ENCODE data around the gene WIPF1.

Gene WIPF1, protein sequence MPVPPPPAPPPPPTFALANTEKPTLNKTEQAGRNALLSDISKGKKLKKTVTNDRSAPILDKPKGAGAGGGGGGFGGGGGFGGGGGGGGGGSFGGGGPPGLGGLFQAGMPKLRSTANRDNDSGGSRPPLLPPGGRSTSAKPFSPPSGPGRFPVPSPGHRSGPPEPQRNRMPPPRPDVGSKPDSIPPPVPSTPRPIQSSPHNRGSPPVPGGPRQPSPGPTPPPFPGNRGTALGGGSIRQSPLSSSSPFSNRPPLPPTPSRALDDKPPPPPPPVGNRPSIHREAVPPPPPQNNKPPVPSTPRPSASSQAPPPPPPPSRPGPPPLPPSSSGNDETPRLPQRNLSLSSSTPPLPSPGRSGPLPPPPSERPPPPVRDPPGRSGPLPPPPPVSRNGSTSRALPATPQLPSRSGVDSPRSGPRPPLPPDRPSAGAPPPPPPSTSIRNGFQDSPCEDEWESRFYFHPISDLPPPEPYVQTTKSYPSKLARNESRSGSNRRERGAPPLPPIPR

DNA sequence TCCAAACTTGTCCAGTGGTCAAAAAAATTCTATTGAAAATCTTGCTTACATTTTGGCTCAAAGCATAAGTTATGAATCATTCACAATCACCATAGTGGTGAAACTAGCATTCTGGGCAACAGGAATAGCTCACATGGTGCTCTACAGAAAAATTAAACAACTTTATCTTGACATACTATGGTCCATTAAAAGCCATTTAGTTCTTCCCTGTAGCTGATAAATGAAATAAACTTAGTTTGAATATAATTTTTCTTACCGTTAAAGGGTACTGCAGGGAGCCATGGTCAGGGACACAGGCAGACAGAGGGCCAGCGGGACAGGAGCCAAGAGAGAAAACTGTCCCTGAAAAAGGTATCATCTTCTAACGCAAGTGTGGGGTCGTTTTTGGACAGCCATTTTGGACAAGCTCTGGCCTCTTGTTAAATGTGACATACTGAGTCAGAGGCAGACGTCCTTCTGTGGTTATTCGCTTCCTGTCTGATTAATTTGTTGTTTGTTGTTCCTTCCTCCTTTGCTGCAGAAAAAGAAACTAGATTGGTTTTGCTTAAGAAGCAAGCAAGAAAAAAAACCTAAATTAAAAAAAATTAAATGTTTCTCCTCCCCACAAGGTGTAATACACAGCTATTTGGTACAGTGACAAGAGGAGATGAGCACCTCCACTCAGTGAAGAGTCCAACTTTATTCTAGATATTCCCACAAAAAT, at the start of gene WIPF1:
WIPF1 (minus strand) TSS at position 460 of the 703 bp plus-strand sequence. CDS start 12,231 bp downstream, outside the sequence.
- Histone ChIP-seq H3K4me3 (peak within 1 kb of the TSS; percentile 68 to 85 (median 74)), H4K20me1 (no peaks in the 10 kb centered on the region; a peak in 1 of 22 replicates), H3K4me1 (peaks cover 37 to 58% (median 43%) of the 10 kb centered on the region in 10 experiments), H3K27me3 (no peaks in the 10 kb centered on the region), H3K9ac (peak within 1 kb of the TSS; percentile 88 to 99 (median 94)), H3K9me3 (replicated peaks in 1 of 11) (peaks cover 8 to 25% (median 19%) of the 10 kb centered on the region in 11 experiments; a peak in 21 of 22 replicates), H3K27ac (peak within 1 kb of the TSS; percentile 93 to 100 (median 98)), H3K4me2 (peak within 1 kb of the TSS; percentile 82 to 100 (median 93)), H3K36me3 (peaks cover 0 to 18% (median 6%) of the 10 kb centered on the region in 11 experiments; a peak in 10 of 22 replicates)
- TF ChIP-seq Cebpa-rat (IDR thresholded peaks at IDR 0.05) = no peak

DNA sequence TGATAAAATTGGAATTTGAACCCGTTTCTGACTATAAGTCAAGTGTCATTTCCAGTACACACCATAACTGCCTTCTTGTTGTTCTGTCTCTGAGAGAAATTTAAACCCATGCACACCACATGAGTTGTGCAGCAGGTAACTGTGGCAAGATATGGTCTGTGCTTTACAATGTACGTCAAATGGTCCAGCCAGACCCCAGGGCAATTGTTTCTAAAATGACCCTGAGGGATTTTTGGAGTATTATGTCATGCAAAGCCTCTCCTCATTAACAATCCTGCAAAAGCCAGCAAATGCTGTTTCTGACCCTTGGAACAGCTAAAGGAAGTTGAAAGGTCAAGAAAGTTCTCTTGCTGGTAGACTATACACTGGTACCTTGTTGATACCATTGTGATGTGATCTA, 47.7 kb upstream of the WIPF1 start:
- Histone ChIP-seq H3K27me3 (no peaks in the 10 kb centered on the region), H3K27ac (no peak overlapping the region), H3K9me3 (replicated peaks in 1 of 11) (peaks cover 7 to 22% (median 13%) of the 10 kb centered on the region in 11 experiments; a peak in 17 of 22 replicates), H3K9ac (no peak overlapping the region), H3K36me3 (no peaks in the 10 kb centered on the region), H3K4me3 (no peak overlapping the region), H3K4me1 (peaks cover 0 to 7% (median 4%) of the 10 kb centered on the region in 10 experiments; a peak in 9 of 20 replicates), H4K20me1 (no peaks in the 10 kb centered on the region), H3K4me2 (no peak overlapping the region)
- TF ChIP-seq Cebpa-rat (IDR thresholded peaks at IDR 0.05) = no peak

DNA sequence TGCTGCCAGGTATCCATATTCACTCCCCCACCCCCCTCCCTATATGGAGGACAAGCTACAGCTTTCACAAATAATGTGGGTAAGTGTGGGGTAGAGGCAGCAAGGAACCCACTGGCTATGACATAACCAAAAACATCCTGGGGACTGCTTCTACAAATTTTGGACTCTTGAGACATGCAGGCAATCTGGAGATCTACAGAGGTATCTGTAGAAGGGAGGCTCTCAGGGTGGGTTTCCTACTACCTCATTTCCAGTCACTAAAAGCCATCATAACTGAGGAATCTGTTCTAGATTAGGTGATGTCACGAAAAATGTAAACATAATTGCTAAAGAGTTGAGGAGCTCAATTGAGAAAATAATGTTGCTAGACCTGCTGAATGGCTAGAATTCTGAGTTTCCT, 46.8 kb upstream of the WIPF1 start:
- no peaks in the 10 kb centered on the region for H3K36me3 ChIP-seq

GRCh38 chr2:174643356-174643755, 45.8 kb upstream of the WIPF1 start:
- TF ChIP-seq Cebpa-rat (IDR thresholded peaks at IDR 0.05) = no peak
- Histone ChIP-seq H3K36me3 (no peaks in the 10 kb centered on the region), H3K9me3 (replicated peaks in 1 of 11) (peaks cover 0 to 10% (median 4%) of the 10 kb centered on the region in 11 experiments; a peak in 4 of 22 replicates)

More for the DNA sequence above, 46.8 kb upstream of the WIPF1 start:
- no peak for TF ChIP-seq Cebpa-rat (IDR thresholded peaks at IDR 0.05)
- Histone ChIP-seq H3K9ac (no peak overlapping the region), H3K27me3 (no peaks in the 10 kb centered on the region), H3K4me1 (no peaks in the 10 kb centered on the region), H3K4me3 (no peak overlapping the region), H3K27ac (no peak overlapping the region), H3K9me3 (replicated peaks in 1 of 11) (peaks cover 7 to 20% (median 12%) of the 10 kb centered on the region in 11 experiments; a peak in 17 of 22 replicates), H4K20me1 (no peaks in the 10 kb centered on the region), H3K4me2 (no peak overlapping the region)

GRCh38 chr2:174641168-174641567, 43.6 kb upstream of the WIPF1 start:
- TF ChIP-seq Cebpa-rat (IDR thresholded peaks at IDR 0.05) = no peak
- no peak overlapping the region for H3K27ac ChIP-seq

More at GRCh38 chr2:174643356-174643755, 45.8 kb upstream of the WIPF1 start:
- Histone ChIP-seq H3K27ac (no peak overlapping the region), H3K9ac (no peak overlapping the region), H3K4me3 (no peak overlapping the region), H4K20me1 (no peaks in the 10 kb centered on the region), H3K4me1 (no peaks in the 10 kb centered on the region), H3K4me2 (no peak overlapping the region), H3K27me3 (no peaks in the 10 kb centered on the region)

DNA sequence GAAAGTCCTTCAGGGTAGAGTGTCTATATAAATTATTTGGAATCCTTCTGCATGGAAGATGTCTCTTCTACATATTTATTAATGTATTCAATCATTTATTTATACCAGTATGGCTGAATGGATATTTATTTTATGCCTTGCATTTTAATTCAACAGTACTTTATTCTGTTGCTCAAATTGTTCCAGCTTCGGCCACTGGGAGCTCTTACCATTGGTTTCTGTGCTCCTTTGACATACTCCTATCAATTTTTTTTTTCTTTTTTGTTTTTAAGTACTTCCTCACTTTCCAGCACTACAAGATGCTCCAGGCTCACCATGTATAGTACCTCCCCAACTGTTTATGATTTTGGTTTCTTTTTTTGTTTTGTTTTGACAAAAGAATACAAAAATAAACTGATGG, 39.4 kb upstream of the WIPF1 start:
- H3K4me2 ChIP-seq = no peak overlapping the region
- no peaks in the 10 kb centered on the region for H3K36me3 ChIP-seq
- H3K9me3 ChIP-seq (replicated peaks in 1 of 11) = peaks cover 0 to 9% (median 0%) of the 10 kb centered on the region in 11 experiments; a peak in 2 of 22 replicates
- H3K9ac ChIP-seq = no peak overlapping the region
- H3K27me3 ChIP-seq = no peaks in the 10 kb centered on the region
- peaks cover 24 to 41% (median 36%) of the 10 kb centered on the region in 10 experiments for H3K4me1 ChIP-seq
- H4K20me1 ChIP-seq = no peaks in the 10 kb centered on the region
- no peak for TF ChIP-seq Cebpa-rat (IDR thresholded peaks at IDR 0.05)
- no peak overlapping the region for H3K27ac ChIP-seq
- H3K4me3 ChIP-seq = no peak overlapping the region

More at GRCh38 chr2:174641168-174641567, 43.6 kb upstream of the WIPF1 start:
- Histone ChIP-seq H3K4me1 (no peaks in the 10 kb centered on the region), H3K36me3 (no peaks in the 10 kb centered on the region), H3K9me3 (replicated peaks in 1 of 11) (peaks cover 0 to 10% (median 4%) of the 10 kb centered on the region in 11 experiments; a peak in 4 of 22 replicates), H3K4me2 (no peak overlapping the region), H3K27me3 (no peaks in the 10 kb centered on the region), H3K4me3 (no peak overlapping the region), H4K20me1 (no peaks in the 10 kb centered on the region), H3K9ac (no peak overlapping the region)

GRCh38 chr2:174635776-174636404, 38.3 kb upstream of the WIPF1 start:
- H3K36me3 ChIP-seq = peaks cover 0 to 8% (median 0%) of the 10 kb centered on the region in 11 experiments; a peak in 3 of 22 replicates
- no peak overlapping the region for H3K4me3 ChIP-seq
- peaks cover 0 to 2% (median 0%) of the 10 kb centered on the region in 11 experiments; a peak in 2 of 22 replicates for H4K20me1 ChIP-seq
- peak overlapping the region in 1 of 11 experiments; percentile 85; a peak in 1 of 22 replicates for H3K27ac ChIP-seq
- H3K9me3 ChIP-seq (replicated peaks in 1 of 11) = peaks cover 0 to 5% (median 0%) of the 10 kb centered on the region in 11 experiments; a peak in 2 of 22 replicates
- H3K9ac ChIP-seq = no peak overlapping the region
- H3K4me1 ChIP-seq = peaks cover 35 to 47% (median 39%) of the 10 kb centered on the region in 10 experiments
- H3K4me2 ChIP-seq = peak overlapping the region in 5 of 11 experiments; percentile 10 to 96 (median 90); a peak in 7 of 22 replicates
- no peaks in the 10 kb centered on the region for H3K27me3 ChIP-seq
- no peak for TF ChIP-seq Cebpa-rat (IDR thresholded peaks at IDR 0.05)

DNA sequence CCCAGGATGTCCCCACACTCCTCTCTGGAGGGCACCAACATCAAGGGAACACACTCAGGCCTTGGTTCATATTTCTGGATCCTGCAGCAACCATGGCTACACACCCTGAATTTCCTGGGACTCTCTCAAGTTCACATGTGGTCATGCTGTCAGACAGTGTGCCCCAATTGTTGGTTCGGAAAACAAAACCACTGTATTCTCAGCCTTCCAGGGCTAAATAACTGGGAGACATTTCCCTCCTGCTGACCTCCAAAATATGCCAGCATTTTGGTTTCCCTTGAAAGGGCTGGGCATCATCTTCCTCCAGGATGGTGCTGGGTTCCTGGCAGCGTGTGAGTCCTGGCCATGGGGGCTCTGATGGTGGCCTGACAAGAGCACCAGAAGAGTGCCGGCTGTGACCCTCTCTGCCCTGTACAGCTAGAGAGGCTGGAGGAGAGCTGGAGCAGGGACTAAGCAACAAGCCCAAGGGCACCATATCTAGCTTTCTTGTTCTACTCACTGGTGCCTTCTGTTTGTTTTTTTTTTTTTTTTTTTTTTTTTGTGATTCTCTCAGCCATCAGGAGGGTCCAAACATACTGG, 37.5 kb upstream of the WIPF1 start:
- Histone ChIP-seq H3K9ac (peak overlapping the region; percentile 66 to 84 (median 76); a peak in 20 of 22 replicates), H3K36me3 (peaks cover 0 to 16% (median 4%) of the 10 kb centered on the region in 11 experiments; a peak in 7 of 22 replicates), H3K4me2 (peak overlapping the region; percentile 81 to 96 (median 87)), H3K9me3 (replicated peaks in 1 of 11) (peaks cover 0 to 5% (median 0%) of the 10 kb centered on the region in 11 experiments; a peak in 1 of 22 replicates), H4K20me1 (peaks cover 0 to 9% (median 0%) of the 10 kb centered on the region in 11 experiments; a peak in 2 of 22 replicates), H3K4me1 (peaks cover 36 to 54% (median 42%) of the 10 kb centered on the region in 10 experiments), H3K27ac (peak overlapping the region; percentile 61 to 87 (median 83)), H3K4me3 (peak overlapping the region in 8 of 10 experiments; percentile 55 to 67 (median 60); a peak in 11 of 20 replicates), H3K27me3 (no peaks in the 10 kb centered on the region)
- TF ChIP-seq Cebpa-rat (IDR thresholded peaks at IDR 0.05) = no peak

Data from BLaER1 treated with 17β-estradiol and CSF1 and Interleukin-3, amounts not matched to agents 10 nM and 100 nM (cell line).